ENCODE results near the gene COQ8A.

DNA sequence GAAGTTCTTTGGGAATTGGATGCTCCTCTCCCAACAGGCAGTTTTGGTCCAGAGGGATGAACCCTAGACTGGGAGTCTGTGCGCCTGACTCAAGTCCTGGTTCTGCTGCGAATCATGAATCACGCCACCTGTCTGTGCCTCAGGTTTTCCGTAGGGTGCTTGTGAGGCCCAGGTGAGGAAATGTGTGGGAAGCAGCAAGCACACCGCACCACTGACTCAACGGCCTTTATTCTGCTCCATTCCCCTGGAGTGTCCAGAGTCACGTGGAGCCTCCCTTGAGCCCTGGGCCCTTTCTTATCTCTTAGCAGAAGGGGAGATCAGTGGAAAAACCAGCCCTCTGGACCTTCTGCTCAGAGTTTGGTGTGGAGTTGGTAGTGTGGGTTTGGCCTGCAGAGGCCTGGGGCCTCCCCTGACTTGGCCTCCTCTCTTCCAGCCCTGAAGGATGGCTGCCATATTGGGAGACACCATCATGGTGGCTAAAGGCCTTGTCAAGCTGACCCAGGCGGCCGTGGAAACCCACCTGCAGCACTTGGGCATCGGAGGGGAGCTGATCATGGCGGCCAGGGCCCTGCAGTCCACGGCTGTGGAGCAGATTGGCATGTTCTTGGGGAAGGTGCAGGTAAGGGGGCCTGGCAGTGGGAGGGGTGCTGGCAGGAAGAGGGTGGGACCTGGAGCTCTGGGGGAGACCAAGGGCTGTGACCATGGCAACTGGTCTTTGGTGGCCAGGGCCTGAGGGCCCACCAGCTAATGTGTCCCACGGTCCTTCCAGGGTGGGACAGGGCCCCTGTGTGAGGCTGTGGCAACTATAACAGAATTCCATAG, 21.1 kb downstream of the COQ8A start:
- TF ChIP-seq, protein P1, sequence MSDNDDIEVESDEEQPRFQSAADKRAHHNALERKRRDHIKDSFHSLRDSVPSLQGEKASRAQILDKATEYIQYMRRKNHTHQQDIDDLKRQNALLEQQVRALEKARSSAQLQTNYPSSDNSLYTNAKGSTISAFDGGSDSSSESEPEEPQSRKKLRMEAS (IDR thresholded peaks at IDR 0.05) = no peak
- TF ChIP-seq NFIC (IDR thresholded peaks at IDR 0.05) (no peak), RAD21 (IDR thresholded peaks at IDR 0.05; ENCODE audit: low read depth) (no peak), CEBPB (IDR thresholded peaks at IDR 0.05) (no peak)
- TF ChIP-seq, protein P2, sequence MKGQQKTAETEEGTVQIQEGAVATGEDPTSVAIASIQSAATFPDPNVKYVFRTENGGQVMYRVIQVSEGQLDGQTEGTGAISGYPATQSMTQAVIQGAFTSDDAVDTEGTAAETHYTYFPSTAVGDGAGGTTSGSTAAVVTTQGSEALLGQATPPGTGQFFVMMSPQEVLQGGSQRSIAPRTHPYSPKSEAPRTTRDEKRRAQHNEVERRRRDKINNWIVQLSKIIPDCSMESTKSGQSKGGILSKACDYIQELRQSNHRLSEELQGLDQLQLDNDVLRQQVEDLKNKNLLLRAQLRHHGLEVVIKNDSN (IDR thresholded peaks at IDR 0.05) = no peak

Data from Ishikawa (cell line).